ENCODE data around the gene AGXT2.

Gene AGXT2

GRCh38 chr5:34957857-34958690 is 89.7 kb downstream of the AGXT2 start:
- DNase-seq: peak in 1 of 2 experiments; percentile 5

GRCh38 chr5:34957321-34957720 is 90.4 kb downstream of the AGXT2 start:
- no peak for DNase-seq

Data from activated CD4-positive, alpha-beta T cell treated with anti-CD3 and anti-CD28 coated beads, Interleukin-2, amount 50 U/mL, for 48 hours (primary cell).